D721Med (cell line): ENCODE measurements around the gene DNMT3A.

Experiments used
- DNase-seq: peaks from one replicate; pipeline ENCODE4 v3.0.0; 2011; ENCODE audit warnings: low spot score; ENCODE audit not compliant: insufficient read length
- FAIRE-seq: peaks from 2 replicates; lab custom pipeline; 2011; peaks lifted over from hg19 to GRCh38; lab: Jason Lieb, UNC
- TF ChIP-seq, protein P1 (sequence below): IDR thresholded peaks from 2 replicates; pipeline ENCODE4 v1.5.1; 2012; ENCODE audit warnings: mild to moderate bottlenecking, control low read depth; ENCODE audit not compliant: insufficient read depth; ENCODE audit errors: missing control alignments

The DNMT3A gene

DNA sequence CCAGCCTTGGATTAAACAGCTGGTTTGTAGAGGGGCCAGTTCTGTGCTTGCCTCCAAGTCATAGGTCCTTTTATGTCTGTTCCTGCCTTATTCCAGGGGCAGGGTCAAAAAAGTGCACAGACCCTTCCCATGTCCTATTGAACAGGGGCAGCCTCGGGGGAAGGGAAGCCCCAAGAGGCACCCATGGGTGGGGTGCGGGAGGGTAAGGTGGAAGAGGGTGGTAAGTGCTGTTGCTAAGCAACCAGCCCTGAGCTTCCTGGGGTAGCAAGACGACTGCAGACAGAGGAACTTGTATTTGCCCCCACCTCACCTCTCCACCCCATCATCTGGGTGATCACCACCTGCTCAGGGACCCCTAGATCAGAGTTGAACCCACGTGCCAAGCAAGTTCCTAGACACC is 7.7 kb downstream of the DNMT3A start:
- TF ChIP-seq, protein P1, sequence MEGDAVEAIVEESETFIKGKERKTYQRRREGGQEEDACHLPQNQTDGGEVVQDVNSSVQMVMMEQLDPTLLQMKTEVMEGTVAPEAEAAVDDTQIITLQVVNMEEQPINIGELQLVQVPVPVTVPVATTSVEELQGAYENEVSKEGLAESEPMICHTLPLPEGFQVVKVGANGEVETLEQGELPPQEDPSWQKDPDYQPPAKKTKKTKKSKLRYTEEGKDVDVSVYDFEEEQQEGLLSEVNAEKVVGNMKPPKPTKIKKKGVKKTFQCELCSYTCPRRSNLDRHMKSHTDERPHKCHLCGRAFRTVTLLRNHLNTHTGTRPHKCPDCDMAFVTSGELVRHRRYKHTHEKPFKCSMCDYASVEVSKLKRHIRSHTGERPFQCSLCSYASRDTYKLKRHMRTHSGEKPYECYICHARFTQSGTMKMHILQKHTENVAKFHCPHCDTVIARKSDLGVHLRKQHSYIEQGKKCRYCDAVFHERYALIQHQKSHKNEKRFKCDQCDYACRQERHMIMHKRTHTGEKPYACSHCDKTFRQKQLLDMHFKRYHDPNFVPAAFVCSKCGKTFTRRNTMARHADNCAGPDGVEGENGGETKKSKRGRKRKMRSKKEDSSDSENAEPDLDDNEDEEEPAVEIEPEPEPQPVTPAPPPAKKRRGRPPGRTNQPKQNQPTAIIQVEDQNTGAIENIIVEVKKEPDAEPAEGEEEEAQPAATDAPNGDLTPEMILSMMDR = no peak
- DNase-seq (no peak), FAIRE-seq (no peak)

DNA sequence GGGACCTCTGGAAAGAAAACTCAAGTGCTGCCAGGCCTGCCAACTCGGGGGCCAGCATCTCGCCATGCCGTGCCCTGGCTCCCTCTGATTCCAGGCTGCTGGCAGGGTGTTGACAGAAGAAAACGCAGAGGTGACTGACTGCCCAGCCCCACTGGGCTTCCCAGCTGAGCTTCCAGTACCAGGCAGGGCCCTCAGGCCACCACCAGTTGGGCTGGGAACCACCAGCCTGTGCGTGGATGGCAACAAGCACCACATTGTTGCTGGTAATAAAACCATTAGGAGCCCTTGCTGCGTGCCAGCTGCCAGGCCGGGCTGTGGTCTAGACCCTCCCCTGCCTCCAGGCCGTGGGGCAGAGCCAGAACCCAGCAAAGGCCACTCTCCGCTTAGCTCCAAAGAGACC is 9.2 kb downstream of the DNMT3A start:
- DNase-seq (no peak), FAIRE-seq (no peak)
- TF ChIP-seq, protein P1 = no peak

DNA sequence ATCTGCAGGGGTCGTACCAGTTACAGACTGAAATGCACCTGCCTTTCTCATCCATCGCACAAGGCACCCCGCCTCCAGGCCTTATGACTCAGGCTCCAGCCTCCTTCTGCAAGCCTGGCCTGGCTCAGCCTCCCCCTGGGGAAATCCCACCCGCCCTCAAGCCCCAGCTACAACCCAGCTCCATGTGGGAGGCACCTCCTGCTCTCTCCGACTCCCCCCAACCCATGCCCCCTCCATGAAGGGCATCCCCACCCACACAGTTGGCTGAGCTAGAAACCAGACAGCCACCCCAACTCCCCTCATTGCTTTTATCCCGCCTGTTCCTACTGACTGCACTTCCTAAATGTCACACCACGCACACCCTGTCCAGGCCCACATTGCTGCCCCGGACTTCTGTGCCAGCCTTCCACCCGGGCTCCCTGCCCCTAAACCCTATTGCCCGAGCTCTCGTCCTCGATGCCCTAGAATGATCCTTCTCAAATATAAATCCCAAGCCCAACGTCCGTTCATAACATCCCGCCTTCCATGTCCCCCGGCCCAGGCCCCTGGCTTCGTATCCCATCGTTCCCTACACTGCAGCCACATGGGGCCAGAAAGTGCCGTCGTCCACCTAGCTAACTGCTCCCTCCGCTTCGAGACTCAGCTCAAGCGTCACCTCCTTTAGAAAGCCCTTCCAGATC is 9.9 kb downstream of the DNMT3A start:
- DNase-seq (no peak), FAIRE-seq (no peak)
- TF ChIP-seq, protein P1 = no peak

DNA sequence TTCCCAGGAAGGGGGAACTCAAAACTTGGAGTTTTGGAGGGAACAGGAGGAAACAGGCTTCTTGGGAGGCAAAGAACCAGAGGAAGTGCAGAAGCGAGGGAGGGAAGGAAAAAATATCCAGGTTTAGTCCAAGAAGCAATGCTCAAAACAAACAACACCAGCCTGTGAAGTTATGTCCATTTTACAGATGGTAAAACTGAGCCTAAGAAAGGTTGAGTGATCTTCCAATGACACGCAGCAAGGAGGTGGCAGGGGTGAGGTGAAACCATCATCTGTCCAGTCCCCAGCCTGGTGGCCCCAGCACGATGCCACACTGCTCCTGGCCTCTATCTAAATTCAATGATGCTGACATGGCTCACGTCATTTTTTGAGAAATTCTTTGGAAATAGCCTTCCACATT is 10.8 kb downstream of the DNMT3A start:
- FAIRE-seq (no peak), DNase-seq (no peak)
- TF ChIP-seq, protein P1 = no peak

DNA sequence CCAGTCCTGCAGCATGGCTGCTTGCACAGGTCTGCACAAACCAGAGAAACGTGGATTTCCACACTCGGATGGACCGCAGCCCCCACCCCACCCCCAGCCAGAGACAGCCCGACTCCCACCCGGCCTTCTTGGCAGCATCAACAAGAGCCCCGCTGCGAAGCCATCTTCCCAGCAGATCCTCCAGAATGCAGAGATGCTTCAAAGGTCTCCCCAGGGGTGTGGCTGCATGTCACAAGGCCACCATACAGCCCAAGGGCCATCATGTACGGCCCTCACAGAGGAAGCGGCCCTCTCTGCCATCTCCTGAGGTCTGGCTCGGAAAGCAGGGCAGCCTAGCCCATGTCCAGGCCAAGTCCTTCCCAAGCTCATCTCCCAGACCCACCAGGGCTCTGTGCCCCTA is 11.5 kb downstream of the DNMT3A start:
- TF ChIP-seq, protein P1 = no peak
- FAIRE-seq (no peak), DNase-seq (no peak)

DNA sequence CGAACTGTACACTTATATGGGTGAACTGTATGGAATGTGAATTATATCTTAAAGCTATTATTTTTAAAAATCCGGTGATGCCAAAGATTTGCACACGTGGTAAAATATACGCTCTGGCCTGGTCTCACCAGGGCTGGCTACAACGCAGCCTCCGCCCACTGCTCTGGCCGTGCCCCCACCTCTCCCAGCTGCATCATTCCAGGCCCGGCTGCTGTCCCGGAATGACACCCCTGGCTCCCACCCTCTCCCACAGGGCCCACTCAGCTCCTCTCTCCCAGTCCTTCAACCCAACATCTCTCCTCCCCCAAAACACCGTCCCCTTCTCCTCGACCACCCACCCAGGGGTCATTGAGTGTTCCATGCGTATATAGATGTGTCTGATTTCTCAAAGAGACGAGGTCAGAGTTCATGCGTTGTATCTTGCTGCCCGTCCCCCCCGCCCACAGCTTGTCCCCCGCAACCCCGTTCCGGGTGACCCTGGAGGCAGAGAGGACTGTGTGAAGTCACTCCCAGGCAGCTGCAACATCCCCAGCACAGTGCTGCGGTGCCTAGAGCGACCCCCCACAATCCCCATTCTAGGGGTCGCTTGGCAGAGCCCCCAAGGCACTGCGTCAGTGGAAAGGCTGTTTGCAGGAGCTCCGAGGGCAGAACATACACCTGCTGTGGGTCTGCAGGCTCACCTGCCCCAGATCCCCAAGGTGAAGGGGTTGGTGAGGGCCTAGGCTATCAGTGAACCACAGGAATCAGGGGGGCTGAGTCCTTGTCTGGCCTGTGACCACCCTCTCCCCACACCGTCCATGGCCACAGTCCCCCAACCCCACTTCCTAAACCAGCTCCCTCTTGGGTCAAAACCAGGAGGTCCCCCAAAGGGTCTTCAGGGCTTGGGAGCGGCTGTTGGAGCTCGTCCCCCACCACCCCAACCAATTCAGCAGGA is 13.3 kb downstream of the DNMT3A start:
- TF ChIP-seq, protein P1 = no peak
- no peak for DNase-seq
- FAIRE-seq = no peak
